GM10248 (cell line): ENCODE data around the gene OR6C74.

Experiments used
- CTCF ChIA-PET: fragments of 300-600 bp; sonication (Branson Sonifier 250); formaldehyde crosslinking; extraction: SDS; loops from one replicate; lab custom pipeline; 2021; ENCODE audit warnings: antibody characterized with exemption; lab: Yijun Ruan, JAX
- POLR2A ChIA-PET: fragments of 350-650 bp; sonication (Branson Sonifier 250); formaldehyde crosslinking; extraction: SDS; loops from one replicate; lab custom pipeline; 2020; ENCODE audit warnings: antibody characterized with exemption; lab: Yijun Ruan, JAX
- DNase-seq: peaks from one replicate; pipeline ENCODE4 v3.0.0; 2012; ENCODE audit errors: extremely low spot score
- CTCF ChIP-seq: IDR thresholded peaks from 2 replicates; pipeline ENCODE4 v1.5.1; 2012; ENCODE audit warnings: mild to moderate bottlenecking, low read depth; ENCODE audit errors: extremely low read depth, missing control alignments, control extremely low read depth

Gene OR6C74

GRCh38 chr12:55253281-55253680, 8.9 kb downstream of the OR6C74 start:
- POLR2A ChIA-PET = no interaction called here
- TF ChIP-seq CTCF = no peak
- CTCF ChIA-PET = interaction anchor here (0.8 kb wide), 1 partner anchor 9 kb away, joined by 3 read pairs; the partner anchor contains the start of gene OR6C74
- DNase-seq = no peak

- DNase-seq = no peak
- ChIA-PET CTCF (no interaction called here), POLR2A (no interaction called here)
- no peak for TF ChIP-seq CTCF
These were observed 12.4 kb downstream of the OR6C74 start for GRCh38 chr12:55256831-55257230.

- no peak for DNase-seq
- no peak for TF ChIP-seq CTCF
- POLR2A ChIA-PET = no interaction called here
- CTCF ChIA-PET = no interaction called here
These were observed 13.9 kb downstream of the OR6C74 start for GRCh38 chr12:55258303-55258702.

- ChIA-PET POLR2A (no interaction called here), CTCF (no interaction called here)
- no peak for TF ChIP-seq CTCF
- DNase-seq = no peak
These were observed 36.6 kb downstream of the OR6C74 start for GRCh38 chr12:55280991-55281390.

GRCh38 chr12:55289999-55290398, 45.6 kb downstream of the OR6C74 start:
- TF ChIP-seq CTCF = no peak
- ChIA-PET CTCF (no interaction called here), POLR2A (no interaction called here)
- DNase-seq = no peak
